Measurements from ENCODE around the gene OGFR. TPM values are rescaled to one million over a fixed set of nuclear protein-coding genes. Genes with fewer than 3 reads are reported as not detected.

OGFR gene
- polyA plus RNA-seq, 1 experiment = 19.7 TPM

DNA sequence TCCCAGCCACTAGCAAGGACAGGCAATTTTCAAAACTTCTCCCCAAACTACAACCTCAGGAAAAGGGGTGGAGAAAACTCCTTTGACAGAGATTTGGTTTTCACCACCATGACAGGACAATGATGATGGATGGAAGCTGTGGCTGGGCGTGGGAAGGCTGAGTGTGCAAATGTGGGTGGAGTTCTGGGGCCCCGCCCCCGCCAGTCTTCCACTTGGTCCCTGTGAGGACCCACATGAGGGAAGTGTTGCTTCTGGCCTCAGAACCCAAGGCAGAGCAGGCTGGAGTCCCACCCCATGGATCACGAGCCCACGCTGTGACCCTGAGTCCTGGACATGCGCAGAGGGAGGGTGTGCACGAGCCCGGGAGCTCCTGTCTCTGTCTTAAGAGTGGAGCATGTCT lies 29.9 kb upstream of the OGFR start:
- Histone ChIP-seq H3K9me3 (ENCODE audit: control insufficient read depth, insufficient read depth, low read length) (peaks cover 2% of the 10 kb centered on the region; the same call in 1 of the 2 replicates), H3K27me3 (ENCODE audit: control insufficient read depth, insufficient read depth, low read length) (peaks cover 21% of the 10 kb centered on the region), H3K4me3 (ENCODE audit: low read depth, low read length) (no peak overlapping the region), H3K27ac (ENCODE audit: low read depth, low read length) (no peak overlapping the region)
- ChIA-PET POLR2A (no interaction called here), CTCF (no interaction called here)
- TF ChIP-seq, protein P1, sequence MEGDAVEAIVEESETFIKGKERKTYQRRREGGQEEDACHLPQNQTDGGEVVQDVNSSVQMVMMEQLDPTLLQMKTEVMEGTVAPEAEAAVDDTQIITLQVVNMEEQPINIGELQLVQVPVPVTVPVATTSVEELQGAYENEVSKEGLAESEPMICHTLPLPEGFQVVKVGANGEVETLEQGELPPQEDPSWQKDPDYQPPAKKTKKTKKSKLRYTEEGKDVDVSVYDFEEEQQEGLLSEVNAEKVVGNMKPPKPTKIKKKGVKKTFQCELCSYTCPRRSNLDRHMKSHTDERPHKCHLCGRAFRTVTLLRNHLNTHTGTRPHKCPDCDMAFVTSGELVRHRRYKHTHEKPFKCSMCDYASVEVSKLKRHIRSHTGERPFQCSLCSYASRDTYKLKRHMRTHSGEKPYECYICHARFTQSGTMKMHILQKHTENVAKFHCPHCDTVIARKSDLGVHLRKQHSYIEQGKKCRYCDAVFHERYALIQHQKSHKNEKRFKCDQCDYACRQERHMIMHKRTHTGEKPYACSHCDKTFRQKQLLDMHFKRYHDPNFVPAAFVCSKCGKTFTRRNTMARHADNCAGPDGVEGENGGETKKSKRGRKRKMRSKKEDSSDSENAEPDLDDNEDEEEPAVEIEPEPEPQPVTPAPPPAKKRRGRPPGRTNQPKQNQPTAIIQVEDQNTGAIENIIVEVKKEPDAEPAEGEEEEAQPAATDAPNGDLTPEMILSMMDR (IDR thresholded peaks at IDR 0.05; ENCODE audit: low read depth, low read length) = no peak
- no peak for DNase-seq (ENCODE audit: low read depth, low spot score)

DNA sequence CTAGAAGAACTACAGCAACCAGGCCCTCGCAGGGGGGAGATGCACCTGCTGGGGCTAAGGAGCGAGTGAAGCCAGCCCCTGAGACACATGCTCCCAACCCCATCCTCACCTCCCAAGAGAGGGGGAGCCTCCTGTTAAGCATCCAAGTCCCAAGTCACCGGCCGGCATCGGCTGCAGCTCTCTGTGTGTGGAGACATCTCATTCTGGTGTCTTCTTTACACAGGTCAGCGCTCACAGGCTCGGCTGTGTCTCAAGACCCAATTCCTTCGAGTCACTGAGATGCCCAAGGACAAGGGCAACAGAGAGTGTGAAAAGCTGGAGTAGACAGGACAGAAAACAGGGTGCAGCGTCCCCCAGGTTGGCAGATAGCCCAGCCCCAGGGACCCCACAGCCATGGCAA lies 29.4 kb upstream of the OGFR start:
- H3K4me3 ChIP-seq (ENCODE audit: low read depth, low read length) = no peak overlapping the region
- CTCF ChIA-PET = no interaction called here
- H3K9me3 ChIP-seq (ENCODE audit: control insufficient read depth, insufficient read depth, low read length) = peaks cover 2% of the 10 kb centered on the region; the same call in 1 of the 2 replicates
- TF ChIP-seq, protein P1 (IDR thresholded peaks at IDR 0.05; ENCODE audit: low read depth, low read length) = no peak
- POLR2A ChIA-PET = no interaction called here
- peaks cover 21% of the 10 kb centered on the region for H3K27me3 ChIP-seq (ENCODE audit: control insufficient read depth, insufficient read depth, low read length)
- no peak overlapping the region for H3K27ac ChIP-seq (ENCODE audit: low read depth, low read length)
- DNase-seq (ENCODE audit: low read depth, low spot score) = no peak

DNA sequence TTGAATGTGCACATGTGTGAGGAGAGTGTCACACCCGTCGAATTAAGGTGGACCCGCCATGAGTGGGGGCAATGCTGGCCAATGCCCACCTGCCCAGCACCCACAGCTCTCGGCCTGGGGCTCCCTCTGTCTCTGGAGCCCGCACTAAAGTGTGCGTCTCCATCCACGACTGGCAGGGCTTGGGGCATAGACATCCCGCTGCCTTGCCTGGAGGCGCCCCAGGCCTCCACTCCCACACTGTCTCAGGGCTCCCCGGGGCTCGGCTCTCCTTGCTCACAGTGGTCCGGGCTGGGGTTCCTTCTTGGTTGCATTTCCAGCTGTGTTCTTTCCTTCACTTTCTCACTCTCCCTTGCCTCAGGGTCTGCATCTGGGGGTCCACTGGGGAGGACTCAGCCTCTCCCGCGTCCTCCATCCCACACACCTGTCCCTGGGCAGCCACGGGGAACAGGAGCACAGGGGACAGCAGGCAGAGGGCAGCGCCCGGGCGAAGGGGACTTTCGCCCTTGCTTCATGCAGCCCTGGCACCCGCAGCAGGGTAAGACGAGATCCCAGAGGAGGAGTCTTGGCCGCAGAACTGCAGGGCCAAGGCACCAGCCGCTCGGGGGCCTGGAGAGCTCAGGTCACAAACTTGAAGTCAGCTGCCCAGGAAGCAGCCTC lies 28.5 kb upstream of the OGFR start:
- TF ChIP-seq, protein P1 (IDR thresholded peaks at IDR 0.05; ENCODE audit: low read depth, low read length) = no peak
- Histone ChIP-seq H3K27me3 (ENCODE audit: control insufficient read depth, insufficient read depth, low read length) (peaks cover 21% of the 10 kb centered on the region), H3K4me3 (ENCODE audit: low read depth, low read length) (no peak overlapping the region), H3K9me3 (ENCODE audit: control insufficient read depth, insufficient read depth, low read length) (peaks cover 2% of the 10 kb centered on the region; the same call in 1 of the 2 replicates), H3K27ac (ENCODE audit: low read depth, low read length) (no peak overlapping the region)
- CTCF ChIA-PET = no interaction called here
- no peak for DNase-seq (ENCODE audit: low read depth, low spot score)
- POLR2A ChIA-PET = no interaction called here

DNA sequence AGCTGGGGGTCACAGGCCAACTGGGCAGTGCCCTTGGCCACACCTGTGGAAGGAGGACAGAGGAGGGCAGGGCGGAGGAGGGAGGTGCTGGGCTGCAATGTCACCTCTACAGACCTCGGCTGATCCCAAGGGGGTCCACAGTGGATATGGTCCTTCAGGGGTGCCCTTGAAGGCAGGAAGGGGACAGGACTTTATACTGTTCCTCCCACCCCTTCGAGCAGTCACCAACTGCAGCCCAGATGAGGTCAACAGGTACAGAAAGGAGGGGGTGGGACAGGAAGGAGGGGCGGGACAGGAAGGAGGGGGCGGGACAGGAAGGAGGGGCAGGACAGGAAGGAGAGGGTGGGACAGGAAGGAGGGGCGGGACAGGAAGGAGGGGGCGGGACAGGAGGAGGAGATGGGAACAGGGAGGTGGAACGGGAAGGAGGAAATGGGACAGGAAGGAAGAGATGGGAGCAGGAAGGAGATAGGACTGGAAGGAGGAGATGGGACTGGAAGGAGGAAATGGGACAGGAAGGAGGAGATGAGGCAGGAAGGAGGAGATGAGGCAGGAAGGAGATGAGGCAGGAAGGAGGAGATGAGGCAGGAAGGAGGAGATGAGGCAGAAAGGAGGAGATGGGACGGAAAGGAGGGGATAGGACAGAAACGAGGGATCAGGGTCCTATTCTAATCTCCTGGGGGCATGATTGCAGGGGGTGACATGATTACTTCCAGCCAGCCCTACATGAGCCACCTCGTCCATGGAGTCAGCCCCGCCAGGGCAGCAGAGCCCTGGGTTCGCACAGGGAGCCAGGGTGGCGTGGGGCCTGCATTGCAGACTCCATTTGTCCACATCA lies 27.7 kb upstream of the OGFR start:
- Histone ChIP-seq H3K27ac (ENCODE audit: low read depth, low read length) (no peak overlapping the region), H3K4me3 (ENCODE audit: low read depth, low read length) (no peak overlapping the region), H3K9me3 (ENCODE audit: control insufficient read depth, insufficient read depth, low read length) (peaks cover 2% of the 10 kb centered on the region; the same call in 1 of the 2 replicates), H3K27me3 (ENCODE audit: control insufficient read depth, insufficient read depth, low read length) (peaks cover 17% of the 10 kb centered on the region)
- ChIA-PET CTCF (no interaction called here), POLR2A (no interaction called here)
- TF ChIP-seq, protein P1 (IDR thresholded peaks at IDR 0.05; ENCODE audit: low read depth, low read length) = no peak
- DNase-seq (ENCODE audit: low read depth, low spot score) = no peak

DNA sequence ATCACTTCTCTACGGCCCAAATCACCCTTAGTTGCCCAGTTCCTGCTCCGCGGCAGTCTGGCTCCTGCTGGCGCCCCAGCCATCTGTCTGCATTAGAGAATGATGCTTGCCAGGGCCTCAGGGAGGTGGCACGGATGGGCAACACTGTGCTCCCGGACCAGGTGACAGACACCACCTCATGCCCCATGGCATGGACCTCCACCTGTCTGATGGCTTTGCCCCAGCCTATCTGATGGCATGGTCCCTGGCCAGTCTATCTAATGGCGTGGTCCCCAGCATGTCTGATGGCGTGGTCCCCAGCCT lies 27.2 kb upstream of the OGFR start:
- H3K27me3 ChIP-seq (ENCODE audit: control insufficient read depth, insufficient read depth, low read length) = peaks cover 18% of the 10 kb centered on the region
- H3K4me3 ChIP-seq (ENCODE audit: low read depth, low read length) = no peak overlapping the region
- CTCF ChIA-PET = no interaction called here
- POLR2A ChIA-PET = no interaction called here
- TF ChIP-seq, protein P1 (IDR thresholded peaks at IDR 0.05; ENCODE audit: low read depth, low read length) = no peak
- H3K27ac ChIP-seq (ENCODE audit: low read depth, low read length) = no peak overlapping the region
- DNase-seq (ENCODE audit: low read depth, low spot score) = no peak
- peaks cover 2% of the 10 kb centered on the region; the same call in 1 of the 2 replicates for H3K9me3 ChIP-seq (ENCODE audit: control insufficient read depth, insufficient read depth, low read length)
